Skeletal muscle tissue (tissue), 4 donors: ENCODE measurements around the gene ZNHIT6. TPM values are rescaled to one million over a fixed set of nuclear protein-coding genes. Genes with fewer than 3 reads are reported as not detected.
A peak's percentile ranks its signal among the peaks of the same experiment; 100 is the strongest.

ENCODE experiments used
- H3K27ac ChIP-seq: one replicate; pipeline ENCODE4 v1.7.0; 2013; ENCODE audit warnings: mild to moderate bottlenecking, low read depth, low read length, inconsistent platforms
- H3K27me3 ChIP-seq, 3 donors: one replicate each; pipeline ENCODE4 v1.7.0; 2013; ENCODE audit warnings: low read length in 3 of 3; ENCODE audit not compliant: control insufficient read depth in 3 of 3, insufficient read depth in 3 of 3
- H3K36me3 ChIP-seq, 3 donors: one replicate each; pipeline ENCODE4 v1.7.0; 2013; ENCODE audit warnings: low read length in 3 of 3; ENCODE audit not compliant: control insufficient read depth in 3 of 3, insufficient read depth in 3 of 3
- H3K4me1 ChIP-seq, 3 donors: one replicate each; pipeline ENCODE4 v1.7.0; 2013; ENCODE audit warnings: low read length in 3 of 3, mild to moderate bottlenecking in 3 of 3; ENCODE audit not compliant: control insufficient read depth in 3 of 3, insufficient read depth in 3 of 3
- H3K4me3 ChIP-seq, 3 donors: one replicate each; pipeline ENCODE4 v1.7.0; 2013; ENCODE audit warnings: low read length in 3 of 3
- H3K9ac ChIP-seq, 3 donors: one replicate each; pipeline ENCODE4 v1.7.0; 2013; ENCODE audit warnings: low read length in 3 of 3, mild to moderate bottlenecking in 3 of 3, moderate library complexity in 2 of 3, low read depth in 1 of 3
- H3K9me3 ChIP-seq, 3 donors: one replicate each; pipeline ENCODE4 v1.7.0; 2013; ENCODE audit warnings: low read length in 3 of 3; ENCODE audit not compliant: control insufficient read depth in 3 of 3
- total RNA-seq: library from RNA; depleted of rRNA; stranded (reverse); fragments of >200 nt; gene quantifications from one replicate; pipeline ENCODE4 v1.2.3, GENCODE V29; 2014
- donor health status: Osteomylitis.

ZNHIT6 gene
- total RNA-seq, 1 donor from 2014 or later: 9.4 TPM

DNA sequence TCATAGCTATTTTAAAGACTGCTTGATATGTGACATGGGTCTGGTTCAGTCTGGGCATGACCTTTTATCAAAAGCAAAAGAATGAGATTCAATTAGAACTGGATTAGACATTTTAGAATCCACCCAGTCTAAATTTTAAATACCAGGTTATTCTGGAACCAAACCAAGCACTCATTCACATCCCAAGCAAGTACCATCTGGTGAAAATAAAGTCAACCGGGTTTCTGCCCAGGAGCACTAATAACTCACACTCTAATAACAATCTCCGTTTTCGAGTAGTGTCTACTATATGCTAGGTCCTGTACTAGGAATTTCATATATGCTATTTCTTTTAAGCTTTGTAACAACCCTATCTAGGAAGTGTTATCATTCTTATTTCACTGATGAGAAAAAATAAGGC is 30.6 kb downstream of the ZNHIT6 start:
- Histone ChIP-seq H3K27ac (no peak overlapping the region), H3K36me3 (peaks cover 0 to 16% (median 12%) of the 10 kb centered on the region in 3 donors), H3K27me3 (no peaks in the 10 kb centered on the region), H3K4me1 (peaks cover 0 to 4% (median 0%) of the 10 kb centered on the region in 3 donors), H3K9me3 (no peaks in the 10 kb centered on the region), H3K9ac (no peak overlapping the region), H3K4me3 (no peak overlapping the region)

DNA sequence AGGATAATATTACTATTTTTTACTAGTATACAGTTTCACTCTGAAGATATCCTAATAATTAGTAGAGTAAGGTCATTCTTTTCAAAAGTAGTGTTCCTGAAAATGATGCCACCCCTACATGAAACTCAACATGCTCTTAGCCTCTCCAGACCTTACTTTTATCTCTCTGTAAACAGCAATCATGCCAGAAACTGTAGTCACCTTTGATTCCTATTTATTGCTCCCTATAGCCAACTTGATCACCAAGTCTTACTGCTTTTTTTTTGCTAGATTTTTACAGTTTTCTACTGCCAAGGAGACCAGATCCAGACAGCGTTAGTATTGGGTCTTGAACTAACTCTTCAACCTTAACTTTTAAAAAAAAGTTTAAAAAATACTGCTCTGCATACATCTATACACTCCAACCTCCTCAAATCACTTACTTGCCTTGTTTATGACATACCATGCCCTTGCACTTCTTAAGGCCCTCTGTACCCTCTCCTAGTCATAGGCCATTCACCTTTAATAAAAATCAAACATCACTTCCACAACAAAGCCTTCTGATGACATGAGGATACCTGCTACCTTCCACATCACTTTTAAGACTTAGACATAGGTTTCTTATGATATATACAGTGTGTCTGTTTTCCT is 36.1 kb downstream of the ZNHIT6 start:
- no peaks in the 10 kb centered on the region for H3K9me3 ChIP-seq
- no peaks in the 10 kb centered on the region for H3K27me3 ChIP-seq
- H3K4me3 ChIP-seq: no peak overlapping the region
- peaks cover 2 to 15% (median 7%) of the 10 kb centered on the region in 3 donors for H3K36me3 ChIP-seq
- no peak overlapping the region for H3K27ac ChIP-seq
- H3K4me1 ChIP-seq: no peaks in the 10 kb centered on the region
- H3K9ac ChIP-seq: no peak overlapping the region

DNA sequence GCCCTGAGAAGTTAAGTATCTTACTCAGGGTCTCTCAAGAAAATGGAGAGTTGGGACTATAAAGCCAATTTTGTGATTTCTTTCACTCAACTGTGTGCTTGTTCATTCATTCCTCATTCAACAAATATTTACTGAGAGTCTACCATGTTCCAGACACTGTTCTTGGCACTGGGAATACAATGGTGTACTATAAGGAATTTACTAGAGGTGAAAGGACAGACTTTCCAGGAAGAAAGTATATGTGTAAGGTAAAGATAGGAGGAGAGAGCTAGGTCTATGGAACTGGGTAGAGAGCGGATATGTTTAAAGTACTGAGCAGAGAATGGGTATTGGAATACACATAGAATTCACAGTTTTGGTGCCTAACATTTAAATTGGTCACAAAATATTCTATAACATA is 42.3 kb downstream of the ZNHIT6 start:
- peaks cover 0 to 5% (median 2%) of the 10 kb centered on the region in 3 donors for H3K36me3 ChIP-seq
- H3K27me3 ChIP-seq: no peaks in the 10 kb centered on the region

DNA sequence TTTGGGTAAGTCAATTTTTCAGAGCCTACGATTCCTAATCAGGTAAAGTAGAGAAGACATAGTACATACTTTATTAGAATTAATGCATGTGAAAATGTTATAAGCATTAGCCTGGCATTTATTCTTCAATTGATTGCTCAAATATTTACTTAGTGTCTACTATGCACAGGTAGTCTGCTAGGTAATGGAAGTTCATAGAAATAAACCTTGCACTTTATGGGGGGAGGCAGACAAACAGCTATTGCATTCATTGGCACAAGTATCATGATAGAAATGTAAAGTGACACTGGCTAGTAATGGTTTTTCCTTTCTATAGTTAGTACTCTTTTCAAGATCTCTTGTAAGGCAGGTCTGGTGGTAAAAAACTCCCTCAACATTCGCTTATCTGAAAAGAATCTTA is 44.9 kb downstream of the ZNHIT6 start:
- Histone ChIP-seq H3K27me3 (no peaks in the 10 kb centered on the region), H3K4me3 (no peak overlapping the region), H3K27ac (no peak overlapping the region), H3K9ac (no peak overlapping the region), H3K4me1 (no peaks in the 10 kb centered on the region), H3K36me3 (no peaks in the 10 kb centered on the region), H3K9me3 (no peaks in the 10 kb centered on the region)

More for the DNA sequence above, 42.3 kb downstream of the ZNHIT6 start:
- Histone ChIP-seq H3K4me3 (no peak overlapping the region), H3K9me3 (no peaks in the 10 kb centered on the region), H3K27ac (no peak overlapping the region), H3K4me1 (no peaks in the 10 kb centered on the region), H3K9ac (no peak overlapping the region)

DNA sequence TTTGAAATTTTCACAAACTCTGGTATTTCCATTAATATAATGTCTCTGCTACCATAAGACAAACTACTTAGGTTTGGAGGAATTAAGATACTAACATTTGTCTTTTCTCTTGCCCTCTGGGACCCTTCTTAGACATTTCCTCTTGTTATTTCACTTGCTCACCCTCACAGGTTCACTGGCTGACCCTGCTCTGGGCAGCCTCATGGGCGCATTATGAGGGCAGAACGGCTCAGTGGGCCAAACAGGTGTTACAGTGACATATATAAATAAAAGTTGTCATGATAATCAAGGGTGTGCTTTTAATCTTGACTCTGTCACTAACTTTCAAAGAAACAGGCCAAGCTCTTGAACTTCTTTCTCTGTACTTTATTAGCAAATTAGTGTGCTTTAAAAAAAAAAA is 46.5 kb downstream of the ZNHIT6 start:
- no peaks in the 10 kb centered on the region for H3K36me3 ChIP-seq

DNA sequence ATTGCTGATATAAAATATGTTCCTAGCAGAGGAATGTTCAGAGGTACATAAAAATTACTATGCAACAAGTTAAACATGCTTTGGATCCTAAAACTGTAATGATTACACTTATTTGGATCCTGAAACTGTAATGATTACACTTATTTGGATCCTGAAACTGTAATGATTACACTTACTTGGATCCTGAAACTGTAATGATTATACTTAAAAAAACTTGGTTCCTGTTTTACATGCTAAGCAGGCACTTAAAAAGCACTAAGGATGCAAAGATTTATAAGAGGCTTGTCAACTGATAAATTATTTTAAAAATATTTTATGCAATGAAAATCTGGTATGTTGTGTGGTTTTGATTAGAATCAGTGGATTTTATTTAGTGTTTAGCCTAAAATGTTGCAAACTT is 47.7 kb downstream of the ZNHIT6 start:
- Histone ChIP-seq H3K36me3 (no peaks in the 10 kb centered on the region), H3K4me1 (no peaks in the 10 kb centered on the region), H3K27me3 (no peaks in the 10 kb centered on the region), H3K4me3 (no peak overlapping the region), H3K9ac (no peak overlapping the region), H3K9me3 (no peaks in the 10 kb centered on the region), H3K27ac (no peak overlapping the region)

More for the DNA sequence above, 46.5 kb downstream of the ZNHIT6 start:
- Histone ChIP-seq H3K27me3 (no peaks in the 10 kb centered on the region), H3K27ac (no peak overlapping the region), H3K4me1 (no peaks in the 10 kb centered on the region), H3K4me3 (no peak overlapping the region), H3K9me3 (no peaks in the 10 kb centered on the region), H3K9ac (peak overlapping the region in 1 of 3 donors; percentile 12)

DNA sequence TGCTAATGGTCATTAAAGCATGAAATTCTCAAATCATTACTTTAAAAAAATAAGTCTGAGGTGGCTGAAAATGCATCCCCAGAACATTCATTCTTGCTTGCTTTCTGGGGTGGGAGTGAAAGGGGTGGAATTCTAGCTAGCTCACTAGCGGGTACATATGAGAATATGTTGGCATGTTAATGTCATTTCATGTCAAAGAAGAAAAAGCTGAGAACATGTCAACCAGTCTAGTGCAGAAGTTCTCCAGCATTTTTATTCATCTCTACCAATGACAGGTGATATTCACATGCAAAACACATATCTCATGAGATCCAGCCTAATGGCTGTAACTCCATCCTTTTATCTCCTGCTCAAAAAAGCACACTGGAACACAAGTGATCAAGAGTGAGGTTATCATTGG is 49.1 kb downstream of the ZNHIT6 start:
- H3K36me3 ChIP-seq: no peaks in the 10 kb centered on the region
- H3K27me3 ChIP-seq: no peaks in the 10 kb centered on the region
- H3K9me3 ChIP-seq: no peaks in the 10 kb centered on the region
- no peak overlapping the region for H3K27ac ChIP-seq
- H3K4me1 ChIP-seq: no peaks in the 10 kb centered on the region
- H3K4me3 ChIP-seq: no peak overlapping the region
- no peak overlapping the region for H3K9ac ChIP-seq

DNA sequence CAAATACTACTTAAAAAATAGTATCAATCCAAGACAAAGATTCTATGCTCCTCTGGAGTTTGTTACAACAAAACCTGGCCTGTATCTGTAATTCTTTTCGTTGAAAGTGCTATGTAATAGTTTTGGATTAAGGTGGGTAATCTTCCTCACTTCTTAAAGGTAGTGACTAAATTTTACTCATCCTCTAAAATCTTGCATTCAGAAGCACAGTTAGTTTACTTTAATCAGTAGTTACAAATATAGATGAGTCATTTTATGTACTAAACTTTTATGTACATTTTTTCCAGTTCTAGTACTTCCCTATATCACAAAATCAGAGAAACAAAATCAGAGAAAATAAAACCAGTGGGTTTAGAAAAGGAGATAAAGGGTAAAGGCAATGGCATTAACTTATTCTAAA is 51.3 kb downstream of the ZNHIT6 start:
- Histone ChIP-seq H3K36me3 (peaks cover 0 to 10% (median 8%) of the 10 kb centered on the region in 3 donors), H3K27ac (no peak overlapping the region)

DNA sequence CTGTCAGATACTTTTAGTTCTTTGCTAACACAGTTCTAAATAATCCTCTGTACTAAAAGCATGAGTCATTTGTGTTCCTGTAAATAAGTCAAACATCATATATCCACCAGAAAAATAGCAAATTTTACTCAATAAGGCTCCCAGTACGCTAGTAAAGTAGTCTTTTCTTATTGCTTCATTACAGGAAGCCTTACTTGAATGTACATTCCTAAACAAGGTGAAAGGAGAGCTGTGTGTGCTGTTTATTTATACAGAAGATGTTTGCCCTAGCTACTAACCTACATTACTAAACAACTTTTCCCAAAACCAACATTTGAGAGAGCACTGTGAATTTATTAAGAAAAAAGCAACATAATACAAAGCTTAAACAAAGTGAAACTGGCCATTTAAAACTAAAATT is 52.0 kb downstream of the ZNHIT6 start:
- H3K27ac ChIP-seq: no peak overlapping the region
- no peaks in the 10 kb centered on the region for H3K27me3 ChIP-seq
- H3K4me1 ChIP-seq: no peaks in the 10 kb centered on the region
- H3K36me3 ChIP-seq: peaks cover 0 to 10% (median 8%) of the 10 kb centered on the region in 3 donors
- no peaks in the 10 kb centered on the region for H3K9me3 ChIP-seq
- H3K4me3 ChIP-seq: no peak overlapping the region
- H3K9ac ChIP-seq: no peak overlapping the region

More for the DNA sequence above, 51.3 kb downstream of the ZNHIT6 start:
- Histone ChIP-seq H3K4me1 (no peaks in the 10 kb centered on the region), H3K9ac (no peak overlapping the region), H3K27me3 (no peaks in the 10 kb centered on the region), H3K4me3 (no peak overlapping the region), H3K9me3 (no peaks in the 10 kb centered on the region)

DNA sequence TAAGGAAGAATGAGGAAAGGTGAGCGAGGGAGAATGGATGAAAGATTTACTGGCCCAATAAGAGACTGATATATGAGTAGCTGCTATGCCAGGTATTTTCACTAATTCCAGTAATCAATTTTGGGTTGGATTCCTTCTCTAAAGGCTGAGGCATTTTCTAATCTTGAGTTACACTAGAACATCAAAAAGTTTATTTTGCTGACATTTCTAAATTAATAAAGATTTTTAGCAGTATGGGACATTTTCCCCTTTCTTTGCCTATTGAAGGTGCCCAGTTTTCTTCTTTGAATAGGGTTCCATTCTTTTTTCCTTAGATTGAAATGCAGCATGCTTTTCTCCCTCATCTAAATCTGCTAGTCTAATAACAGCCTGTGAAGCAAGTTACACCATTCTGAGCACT is 52.9 kb downstream of the ZNHIT6 start:
- Histone ChIP-seq H3K4me1 (no peaks in the 10 kb centered on the region), H3K36me3 (peaks cover 0 to 10% (median 8%) of the 10 kb centered on the region in 3 donors), H3K4me3 (no peak overlapping the region), H3K27me3 (no peaks in the 10 kb centered on the region), H3K27ac (no peak overlapping the region), H3K9ac (no peak overlapping the region), H3K9me3 (no peaks in the 10 kb centered on the region)
